HCT116 (cell line): ENCODE results near the gene RGS7. TPM values are rescaled to one million over a fixed set of nuclear protein-coding genes. Genes with fewer than 3 reads are reported as not detected.

Experiments
- ATAC-seq: fragments of 200-7000 bp; cut with Tn5 transposase; 2 replicates; pipeline ENCODE4 v1.9.1; 2020; ENCODE audit warnings: mild to moderate bottlenecking, moderate library complexity
- BruUV-seq: library from RNA; stranded (reverse); fragments of 400-500 nt; replicated peaks from 2 replicates; lab custom pipeline; 2021; lab: Mats Ljungman, UMichigan
- CTCF ChIA-PET: fragments of 300-600 bp; sonication (Branson Sonifier 250); formaldehyde crosslinking; loops from one replicate; lab custom pipeline; 2021; ENCODE audit warnings: antibody characterized with exemption; lab: Charles Lee
- POLR2A ChIA-PET: fragments of 300-600, 350-600 bp; sonication (Branson Sonifier 250); formaldehyde crosslinking; loops from one replicate; lab custom pipeline; 2021; ENCODE audit warnings: antibody characterized with exemption; lab: Charles Lee
- RAD21 ChIA-PET, 2 experiments: fragments of 300-600 bp; sonication (Branson Sonifier 250); formaldehyde crosslinking; loops; one replicate each; lab custom pipeline; 2023; ENCODE audit warnings: low total read pairs in 2 of 2; ENCODE audit not compliant: uncharacterized antibody in 2 of 2, unreplicated experiment in 2 of 2, low non-redundant PET in 1 of 2; lab: Charles Lee
- DNase-seq: peaks from one replicate; pipeline ENCODE4 v3.0.0-alpha.2; 2010; ENCODE audit warnings: low read depth, low spot score
- H2AFZ ChIP-seq: fragments of 200-600 bp; shearing (Covaris generic), sonication (generic); 2 replicates; pipeline ENCODE4 v1.6.1; 2017; ENCODE audit warnings: low read depth, mixed run types, mixed read lengths, antibody characterized with exemption, low read length; ENCODE audit not compliant: poor library complexity, severe bottlenecking
- H3K27ac ChIP-seq: 2 replicates; pipeline ENCODE4 v1.5.1; 2012; ENCODE audit warnings: low read depth, low read length
- H3K27me3 ChIP-seq: fragments of 200-600 bp; sonication (generic); 2 replicates; pipeline ENCODE4 v1.6.1; 2016; ENCODE audit warnings: mixed run types, low read length, mixed read lengths; ENCODE audit not compliant: insufficient read depth
- H3K36me3 ChIP-seq, 2 experiments: fragments of 200-500 bp in 1 of 2; fragments of 200-600 bp in 1 of 2; sonication (Bioruptor generic) in 1 of 2; sonication (generic) in 1 of 2; 2 replicates each; pipeline versions ENCODE4 v1.5.1 to v1.6.1; 2014 to 2016; ENCODE audit warnings: low read length in 2 of 2, inconsistent platforms in 1 of 2, mixed read lengths in 1 of 2, mixed run types in 1 of 2; ENCODE audit not compliant: insufficient read depth in 2 of 2, control insufficient read depth in 1 of 2
- H3K4me1 ChIP-seq, 2 experiments: fragments of 200-600 bp in 1 of 2; sonication (generic) in 1 of 2; 2 replicates each; pipeline versions ENCODE4 v1.5.1 to v1.6.1; 2012 to 2017; ENCODE audit warnings: low read length in 2 of 2, inconsistent platforms in 1 of 2, mild to moderate bottlenecking in 1 of 2, mixed read lengths in 1 of 2, mixed run types in 1 of 2, moderate library complexity in 1 of 2; ENCODE audit not compliant: insufficient read depth in 2 of 2, control insufficient read depth in 1 of 2
- H3K4me2 ChIP-seq: fragments of 200-600 bp; sonication (generic); 2 replicates; pipeline ENCODE4 v1.6.1; 2017; ENCODE audit warnings: mixed run types, low read length, mixed read lengths
- H3K4me3 ChIP-seq, 2 experiments: fragments of 200-600 bp in 1 of 2; sonication (generic) in 1 of 2; replicated peaks in 1 of 2; 2 replicates each; pipeline ENCODE4 v1.5.1; 2011 to 2016; ENCODE audit warnings: low read length in 2 of 2, control low read depth in 1 of 2, low read depth in 1 of 2, mild to moderate bottlenecking in 1 of 2, mixed read lengths in 1 of 2, mixed run types in 1 of 2
- H3K79me2 ChIP-seq: fragments of 200-600 bp; sonication (generic); 2 replicates; pipeline ENCODE4 v1.6.1; 2017; ENCODE audit warnings: mild to moderate bottlenecking, mixed run types, low read length, moderate library complexity, mixed read lengths; ENCODE audit not compliant: insufficient read depth
- H3K9ac ChIP-seq: fragments of 200-600 bp; sonication (generic); 2 replicates; pipeline ENCODE4 v1.6.1; 2016; ENCODE audit warnings: low read length, mixed read lengths
- H3K9me2 ChIP-seq: fragments of 200-600 bp; sonication (generic), shearing (Covaris generic); 2 replicates; pipeline ENCODE4 v1.6.1; 2017; ENCODE audit warnings: mixed run types, mild to moderate bottlenecking, moderate library complexity; ENCODE audit not compliant: insufficient read depth
- H3K9me3 ChIP-seq, 2 experiments: fragments of 200-500 bp in 1 of 2; fragments of 200-600 bp in 1 of 2; sonication (Bioruptor generic) in 1 of 2; sonication (generic) in 1 of 2; 2 replicates each; pipeline ENCODE4 v1.6.1; 2014 to 2017; ENCODE audit warnings: low read length in 2 of 2, mixed read lengths in 2 of 2, inconsistent platforms in 1 of 2, low read depth in 1 of 2, mild to moderate bottlenecking in 1 of 2, mixed run types in 1 of 2, moderate library complexity in 1 of 2; ENCODE audit not compliant: control insufficient read depth in 1 of 2, insufficient read depth in 1 of 2
- H4K20me1 ChIP-seq: fragments of 200-600 bp; sonication (generic), shearing (Covaris generic); 2 replicates; pipeline ENCODE4 v1.6.1; 2017; ENCODE audit warnings: mixed run types, mild to moderate bottlenecking, moderate library complexity; ENCODE audit not compliant: insufficient read depth
- ATF3 ChIP-seq: IDR thresholded peaks from 2 replicates; pipeline ENCODE4 v1.6.1; 2012
- CBX3 ChIP-seq: IDR thresholded peaks from 2 replicates; pipeline ENCODE4 v1.6.1; 2012; ENCODE audit warnings: low read depth
- CTCF ChIP-seq, 3 experiments: fragments of 200-600 bp in 1 of 3; sonication (generic) in 1 of 3; IDR thresholded peaks in 2 of 3; conservative IDR thresholded peaks in 1 of 3; 2 replicates each; pipeline ENCODE4 v1.5.1; 2012 to 2017; ENCODE audit warnings: low read depth in 2 of 3, low read length in 2 of 3, antibody characterized with exemption in 1 of 3, borderline replicate concordance in 1 of 3, control low read depth in 1 of 3, mild to moderate bottlenecking in 1 of 3, mixed read lengths in 1 of 3, mixed run types in 1 of 3, moderate library complexity in 1 of 3; ENCODE audit not compliant: insufficient read depth in 1 of 3
- ELF1 ChIP-seq: IDR thresholded peaks from 2 replicates; pipeline ENCODE4 v1.6.1; 2012; ENCODE audit warnings: low read depth, borderline replicate concordance
- EZH2 ChIP-seq: fragments of 200-600 bp; sonication (generic); IDR thresholded peaks from 2 replicates; pipeline ENCODE4 v1.6.1; 2017; ENCODE audit warnings: antibody characterized with exemption, mixed run types
- EZH2phosphoT487 ChIP-seq: fragments of 200-600 bp; IDR thresholded peaks from 2 replicates; pipeline ENCODE4 v1.6.1; 2018; ENCODE audit warnings: antibody characterized with exemption, borderline replicate concordance
- FOSL1 ChIP-seq: IDR thresholded peaks from 2 replicates; pipeline ENCODE4 v1.6.1; 2012; ENCODE audit warnings: low read depth
- JUND ChIP-seq: IDR thresholded peaks from 2 replicates; pipeline ENCODE4 v1.6.1; 2012
- MAX ChIP-seq: IDR thresholded peaks from 2 replicates; pipeline ENCODE4 v1.6.1; 2012
- POLR2A ChIP-seq: IDR thresholded peaks from 2 replicates; pipeline ENCODE4 v1.7.0; 2011; ENCODE audit warnings: borderline replicate concordance; ENCODE audit not compliant: insufficient read depth, insufficient read length; ENCODE audit errors: extremely low read depth
- RAD21 ChIP-seq: IDR thresholded peaks from 2 replicates; pipeline ENCODE4 v1.6.1; 2012; ENCODE audit warnings: low read depth, mild to moderate bottlenecking
- SP1 ChIP-seq: IDR thresholded peaks from 2 replicates; pipeline ENCODE4 v1.6.1; 2012; ENCODE audit warnings: low read depth
- ZBTB33 ChIP-seq: IDR thresholded peaks from 2 replicates; pipeline ENCODE4 v1.6.1; 2011; ENCODE audit warnings: mild to moderate bottlenecking, low read length, moderate library complexity; ENCODE audit not compliant: insufficient replicate concordance; ENCODE audit errors: extremely low read depth
- ZFX ChIP-seq: fragments of 450-650 bp; IDR thresholded peaks from 2 replicates; pipeline ENCODE4 v1.6.1; 2017
- ZNF274 ChIP-seq: fragments of 200-500 bp; sonication (Bioruptor generic); IDR thresholded peaks from 2 replicates; pipeline ENCODE4 v1.6.1; 2014; ENCODE audit warnings: mild to moderate bottlenecking, low read depth, low read length, inconsistent platforms
- intact Hi-C: fragments of 100-400 bp; cut with micrococcal nuclease; formaldehyde crosslinking; loops from 2 replicates; pipeline ENCODE4 v1.10.0; 2022
- total RNA-seq: library from RNA; stranded (reverse); gene quantifications from one replicate; pipeline ENCODE4 v1.2.1, GENCODE V29; 2021; ENCODE audit not compliant: unreplicated experiment

RGS7 gene
- total RNA-seq, 1 experiment from 2014 or later, result not detected

- H3K79me2 ChIP-seq, result no peaks in the 10 kb centered on the region
- H4K20me1 ChIP-seq, result no peaks in the 10 kb centered on the region; the same call in 1 of the 2 replicates
- no peaks in the 10 kb centered on the region for H3K36me3 ChIP-seq
- ATAC-seq (no peak), DNase-seq (no peak)
- no peaks in the 10 kb centered on the region for H3K27me3 ChIP-seq
- ChIA-PET POLR2A (no interaction called here), CTCF (no interaction called here), RAD21 (no interaction called here)
- intact Hi-C loops, result no loop called here
- H3K4me3 ChIP-seq, result no peak overlapping the region
- no peak for TF ChIP-seq POLR2A
- TF ChIP-seq EZH2, result no peak
- no peak for TF ChIP-seq ATF3
- TF ChIP-seq ZBTB33, result no peak
- no peak for TF ChIP-seq EZH2phosphoT487
- no peak for TF ChIP-seq ZNF274
- TF ChIP-seq RAD21, result no peak
- no peak for TF ChIP-seq JUND
- TF ChIP-seq ZFX, result no peak
- no peak for TF ChIP-seq ELF1
- no peak for TF ChIP-seq CBX3
- no peak for TF ChIP-seq FOSL1
- TF ChIP-seq SP1, result no peak
- TF ChIP-seq MAX, result no peak
- TF ChIP-seq CTCF (IDR thresholded peaks at IDR 0.05 in 2 of 3, conservative IDR thresholded peaks at IDR 0.05 in 1 of 3; ENCODE audit: borderline replicate concordance in 1 of 3, insufficient read depth in 1 of 3, low read depth in 2 of 3, low read length in 2 of 3), result no peak
- H3K9me2 ChIP-seq, result no peaks in the 10 kb centered on the region
- no peaks in the 10 kb centered on the region for H3K4me1 ChIP-seq
- no peak overlapping the region for H3K4me2 ChIP-seq
- H3K9me3 ChIP-seq, result peaks cover 9 to 20% of the 10 kb centered on the region in 2 experiments; a peak in 2 of 4 replicates
- no peak overlapping the region for H3K9ac ChIP-seq
- BruUV-seq, result no TSS peak
- H3K27ac ChIP-seq, result no peak overlapping the region
- H2AFZ ChIP-seq, result no peak overlapping the region
These were observed 555.6 kb downstream of the RGS7 start for GRCh38 chr1:240801442-240801841.
